K562 (cell line): ENCODE measurements around the gene MID1IP1. TPM values are rescaled to one million over a fixed set of nuclear protein-coding genes. Genes with fewer than 3 reads are reported as not detected.

Experiments
- BACH1 ChIP-seq: fragments of 200-800 bp; sonication (Bioruptor generic); IDR thresholded peaks from 2 replicates; pipeline ENCODE4 v1.6.1; 2016; ENCODE audit warnings: missing genetic modification characterization, missing compliant biosample characterization
- CBFA2T2 ChIP-seq: fragments of 450-650 bp; conservative IDR thresholded peaks from 2 replicates; pipeline ENCODE4 v1.6.1; 2017; ENCODE audit warnings: mild to moderate bottlenecking
- CUX1 ChIP-seq: fragments of 200-800 bp; sonication (Bioruptor generic); IDR thresholded peaks from 2 replicates; pipeline ENCODE4 v1.6.1; 2016; ENCODE audit warnings: missing genetic modification characterization, missing compliant biosample characterization
- ETV5 ChIP-seq: sonication (generic); formaldehyde crosslinking; IDR thresholded peaks from 2 replicates; pipeline ENCODE4 v1.4.0; 2020; ENCODE audit warnings: low read depth, mild to moderate bottlenecking, missing genetic modification reagents
- FOXP4 ChIP-seq: sonication (generic); formaldehyde crosslinking; IDR thresholded peaks from 2 replicates; pipeline ENCODE4 v1.8.0; 2022; ENCODE audit warnings: mild to moderate bottlenecking, missing genetic modification reagents, borderline replicate concordance
- KLF13 ChIP-seq: fragments of 450-650 bp; IDR thresholded peaks from 2 replicates; pipeline ENCODE4 v1.6.1; 2016; ENCODE audit warnings: missing genetic modification characterization, low read depth, mild to moderate bottlenecking, missing compliant biosample characterization, moderate library complexity, borderline replicate concordance
- MEF2D ChIP-seq: conservative IDR thresholded peaks from 2 replicates; pipeline ENCODE4 v1.6.1; 2016; ENCODE audit warnings: low read depth, missing genetic modification characterization, missing compliant biosample characterization
- PHB2 ChIP-seq: fragments of 450-650 bp; IDR thresholded peaks from 2 replicates; pipeline ENCODE4 v1.6.1; 2017; ENCODE audit warnings: low read depth
- PHTF2 ChIP-seq: fragments of 250-450 bp; sonication (Bioruptor Pico); IDR thresholded peaks from 2 replicates; pipeline ENCODE4 v1.5.0; 2021; ENCODE audit warnings: mild to moderate bottlenecking
- PYGO2 ChIP-seq: fragments of 450-650 bp; IDR thresholded peaks from 2 replicates; pipeline ENCODE4 v1.6.1; 2016; ENCODE audit warnings: mild to moderate bottlenecking, missing genetic modification characterization, moderate library complexity, missing compliant biosample characterization
- RBM25 ChIP-seq: fragments of 200-400 bp; formaldehyde crosslinking; IDR thresholded peaks from 2 replicates; pipeline ENCODE4 v1.6.1; 2018; ENCODE audit warnings: low read length, low read depth, moderate library complexity; ENCODE audit not compliant: severe bottlenecking
- UBTF ChIP-seq, 2 experiments: IDR thresholded peaks; 2 replicates each; pipeline ENCODE4 v1.6.1; 2012; ENCODE audit warnings: improper control_type of control experiment in 2 of 2, low read depth in 2 of 2, low read length in 2 of 2, borderline replicate concordance in 1 of 2
- ZNF449 ChIP-seq: fragments of 250-450 bp; sonication (Bioruptor Pico); IDR thresholded peaks from 2 replicates; pipeline ENCODE4 v1.8.0; 2022; ENCODE audit warnings: moderate library complexity, mild to moderate bottlenecking, inconsistent platforms
- polyA plus RNA-seq, 8 experiments: library from polyadenylated mRNA; depleted of rRNA in 4 of 8; stranded (reverse) in 5 of 8; unstranded in 3 of 8; fragments of >200 nt; fragmentation: Nextera tagmentation in 2 of 8; fragmentation: Illumina TruSeq in 1 of 8; extraction: Ambion mirVana in 2 of 8; extraction: Trizol in 1 of 8; gene quantifications; 2 replicates each; pipeline versions ENCODE4 v1.2.1 to v1.2.3, GENCODE V29; 2011 to 2014; ENCODE audit warnings: inconsistent platforms in 1 of 8, missing spikeins in 1 of 8
- total RNA-seq, 7 experiments: library from RNA; depleted of rRNA in 6 of 7; stranded (reverse); fragments of >200 nt in 6 of 7; fragmentation: Illumina TruSeq in 2 of 7; extraction: Trizol in 2 of 7; gene quantifications; 2 replicates each; pipeline versions ENCODE4 v1.2.1 to v1.2.3, GENCODE V29; 2011 to 2021; ENCODE audit warnings: low replicate concordance in 1 of 7

MID1IP1 gene
- total and polyA plus RNA-seq, 9 of the 15 experiments (the other 6 are each of a cell fraction or from before 2014, with no cell fraction given) = 0.51 to 102 (median 27.5) TPM

GRCh38 chrX:38841750-38842149 lies 40.5 kb downstream of the MID1IP1 start (continued):
- TF ChIP-seq UBTF (IDR thresholded peaks at IDR 0.05; ENCODE audit: borderline replicate concordance in 1 of 2, low read depth in 2 of 2, low read length in 2 of 2) = no peak
- TF ChIP-seq FOXP4 (CRISPR knock-in tag) = no peak
- no peak for TF ChIP-seq KLF13 (tag)
- no peak for TF ChIP-seq ETV5 (CRISPR knock-in tag)
- no peak for TF ChIP-seq PHTF2
- no peak for TF ChIP-seq MEF2D (tag)
- TF ChIP-seq CUX1 (CRISPR knock-in tag) = no peak
- TF ChIP-seq PYGO2 = no peak
- peak; percentile 76 for TF ChIP-seq CBFA2T2
- no peak for TF ChIP-seq BACH1 (tag)
- TF ChIP-seq ZNF449 (CRISPR knock-in tag) = no peak
- TF ChIP-seq RBM25 = no peak
- TF ChIP-seq PHB2 = no peak
